ENCODE results near the gene CST9L. TPM values are rescaled to one million over a fixed set of nuclear protein-coding genes. Genes with fewer than 3 reads are reported as not detected.

The CST9L gene
- polyA plus RNA-seq, 1 donor = not detected

Other genes starting within 250 kb of the CST9L start
- 10.5 TPM for gene NXT1, start 217.7 kb downstream of the CST9L start, polyA plus RNA-seq (ENCODE audit: insufficient read length)
- 7.5 TPM for gene GZF1, start 206.3 kb downstream of the CST9L start, polyA plus RNA-seq (ENCODE audit: insufficient read length)
- gene NAPB, start 147.0 kb downstream of the CST9L start, polyA plus RNA-seq (ENCODE audit: insufficient read length) = 7.3 TPM
- gene CSTL1, start 128.8 kb downstream of the CST9L start, polyA plus RNA-seq (ENCODE audit: insufficient read length) = not detected
- gene CST11, start 115.6 kb downstream of the CST9L start, polyA plus RNA-seq (ENCODE audit: insufficient read length) = not detected
- gene CST8, start 77.4 kb downstream of the CST9L start, polyA plus RNA-seq (ENCODE audit: insufficient read length) = not detected
- not detected for gene CST9, start 37.4 kb upstream of the CST9L start, polyA plus RNA-seq (ENCODE audit: insufficient read length)
- 101 TPM for gene CST3, start 69.5 kb upstream of the CST9L start, polyA plus RNA-seq (ENCODE audit: insufficient read length)
- not detected for gene CST4, start 120.6 kb upstream of the CST9L start, polyA plus RNA-seq (ENCODE audit: insufficient read length)
- not detected for gene CST1, start 182.5 kb upstream of the CST9L start, polyA plus RNA-seq (ENCODE audit: insufficient read length)